Measurements from ENCODE around the gene RANBP17.
"Not testable (repeated sequence)": the region's sequence is repeated elsewhere in the genome, so short reads cannot be mapped to it uniquely, and the experiment has no call there.

RANBP17 gene

GRCh38 chr5:170939178-170939577 lies 77.4 kb downstream of the RANBP17 start:
- TF ChIP-seq CTCF (conservative IDR thresholded peaks at IDR 0.05) = no peak
- no peak overlapping the region for H3K27ac ChIP-seq

GRCh38 chr5:170941788-170942187 lies 80.0 kb downstream of the RANBP17 start:
- no peak overlapping the region for H3K27ac ChIP-seq
- TF ChIP-seq CTCF (conservative IDR thresholded peaks at IDR 0.05) = no peak

- no peak overlapping the region for H3K27ac ChIP-seq
- TF ChIP-seq CTCF (conservative IDR thresholded peaks at IDR 0.05) = no peak
These were observed 83.5 kb downstream of the RANBP17 start for GRCh38 chr5:170945275-170945674.

DNA sequence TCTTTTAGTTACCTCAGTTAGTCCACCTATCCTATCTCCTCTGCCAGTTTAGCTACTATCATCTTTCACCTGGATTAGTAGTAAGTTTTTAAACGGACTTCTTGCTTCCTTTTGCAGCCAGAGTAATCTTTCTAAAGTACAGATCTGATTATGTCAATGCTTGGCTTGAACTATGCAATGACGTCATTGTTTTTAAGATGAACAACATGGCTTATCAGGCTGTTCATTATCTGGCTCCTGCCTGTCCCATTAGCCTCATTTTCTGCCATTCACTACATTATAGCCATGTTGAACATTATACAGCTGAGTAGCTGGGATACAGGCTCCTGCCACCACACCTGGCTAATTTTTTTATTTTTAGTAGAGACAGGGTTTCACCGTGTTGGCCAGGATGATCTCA lies 98.7 kb downstream of the RANBP17 start:
- H3K27ac ChIP-seq = no peak overlapping the region
- TF ChIP-seq CTCF (conservative IDR thresholded peaks at IDR 0.05) = no peak

GRCh38 chr5:170963521-170963920 lies 101.7 kb downstream of the RANBP17 start:
- no peak for TF ChIP-seq CTCF (conservative IDR thresholded peaks at IDR 0.05)
- H3K27ac ChIP-seq = no peak overlapping the region

- H3K27ac ChIP-seq = no peak overlapping the region
- TF ChIP-seq CTCF (conservative IDR thresholded peaks at IDR 0.05) = no peak
These were observed 112.6 kb downstream of the RANBP17 start for GRCh38 chr5:170974461-170974860.

GRCh38 chr5:170980261-170980660 lies 118.4 kb downstream of the RANBP17 start:
- H3K27ac ChIP-seq = not testable (repeated sequence)

GRCh38 chr5:170985486-170985885 lies 123.7 kb downstream of the RANBP17 start:
- TF ChIP-seq CTCF (conservative IDR thresholded peaks at IDR 0.05) = no peak
- no peak overlapping the region for H3K27ac ChIP-seq
